Peyer's patch (tissue), 4 donors: Measurements from ENCODE around the gene TUSC2. TPM values are rescaled to one million over a fixed set of nuclear protein-coding genes. Genes with fewer than 3 reads are reported as not detected.
A peak's percentile ranks its signal among the peaks of the same experiment; 100 is the strongest.

Source experiments
- DNase-seq, 3 donors: peaks; one replicate each; pipeline ENCODE4 v3.0.0-alpha.2; 2017 to 2019
- H3K27ac ChIP-seq, 4 donors: fragments of 200-600 bp; sonication (generic); one replicate each; pipeline ENCODE4 v1.5.1; 2016 to 2019
- H3K27me3 ChIP-seq, 2 donors: fragments of 200-600 bp; sonication (generic); one replicate each; pipeline ENCODE4 v1.5.1; 2019
- H3K36me3 ChIP-seq, 3 donors: fragments of 200-600 bp; sonication (generic); one replicate each; pipeline ENCODE4 v1.5.1; 2016 to 2019
- H3K4me1 ChIP-seq, 4 donors: fragments of 200-600 bp; sonication (generic); one replicate each; pipeline ENCODE4 v1.5.1; 2016 to 2019
- H3K4me3 ChIP-seq, 4 donors: fragments of 200-600 bp; sonication (generic); 1 replicate in 3 of 4; 2 replicates in 1 of 4; pipeline ENCODE4 v1.5.1; 2016 to 2019; ENCODE audit warnings: mild to moderate bottlenecking in 1 of 4
- H3K9me3 ChIP-seq, 4 donors: fragments of 200-600 bp; sonication (generic); one replicate each; pipeline ENCODE4 v1.5.1; 2016 to 2019; ENCODE audit warnings: mild to moderate bottlenecking in 1 of 4
- CTCF ChIP-seq, 6 experiments: fragments of 450-650 bp in 4 of 6; fragments of 200-600 bp in 2 of 6; sonication (generic) in 1 of 6; IDR thresholded peaks; one replicate each; pipeline ENCODE4 v1.5.1; 2017 to 2019; ENCODE audit warnings: antibody characterized with exemption in 6 of 6, mild to moderate bottlenecking in 3 of 6, moderate library complexity in 1 of 6
- POLR2A ChIP-seq, 2 donors: fragments of 450-650 bp; IDR thresholded peaks; one replicate each; pipeline ENCODE4 v1.5.1; 2017; ENCODE audit warnings: antibody characterized with exemption in 2 of 2, mild to moderate bottlenecking in 2 of 2, moderate library complexity in 2 of 2
- total RNA-seq, 4 donors: library from RNA; depleted of rRNA; stranded (reverse); fragments of >200 nt; gene quantifications; one replicate each; pipeline ENCODE4 v1.1.0, GENCODE V29; 2016

Gene TUSC2
- total RNA-seq, 4 donors from 2014 or later: 5.8 to 19.8 (median 17.5) TPM

- peak overlapping the region; percentile 36 to 73 (median 54) for H3K4me3 ChIP-seq
- H3K27ac ChIP-seq: peak overlapping the region; percentile 89 to 93 (median 92)
- DNase-seq: no peak
- H3K9me3 ChIP-seq: no peaks in the 10 kb centered on the region
- H3K27me3 ChIP-seq: no peaks in the 10 kb centered on the region
- TF ChIP-seq CTCF (IDR thresholded peaks at IDR 0.05): no peak
- TF ChIP-seq POLR2A (IDR thresholded peaks at IDR 0.05): peak in 1 of 2 donors; percentile 46
- H3K4me1 ChIP-seq: peaks cover 3 to 42% (median 7%) of the 10 kb centered on the region in 4 donors
- peaks cover 0 to 3% (median 0%) of the 10 kb centered on the region in 3 donors for H3K36me3 ChIP-seq
Observed at GRCh38 chr3:50299638-50299928, 28.4 kb downstream of the TUSC2 start.

DNA sequence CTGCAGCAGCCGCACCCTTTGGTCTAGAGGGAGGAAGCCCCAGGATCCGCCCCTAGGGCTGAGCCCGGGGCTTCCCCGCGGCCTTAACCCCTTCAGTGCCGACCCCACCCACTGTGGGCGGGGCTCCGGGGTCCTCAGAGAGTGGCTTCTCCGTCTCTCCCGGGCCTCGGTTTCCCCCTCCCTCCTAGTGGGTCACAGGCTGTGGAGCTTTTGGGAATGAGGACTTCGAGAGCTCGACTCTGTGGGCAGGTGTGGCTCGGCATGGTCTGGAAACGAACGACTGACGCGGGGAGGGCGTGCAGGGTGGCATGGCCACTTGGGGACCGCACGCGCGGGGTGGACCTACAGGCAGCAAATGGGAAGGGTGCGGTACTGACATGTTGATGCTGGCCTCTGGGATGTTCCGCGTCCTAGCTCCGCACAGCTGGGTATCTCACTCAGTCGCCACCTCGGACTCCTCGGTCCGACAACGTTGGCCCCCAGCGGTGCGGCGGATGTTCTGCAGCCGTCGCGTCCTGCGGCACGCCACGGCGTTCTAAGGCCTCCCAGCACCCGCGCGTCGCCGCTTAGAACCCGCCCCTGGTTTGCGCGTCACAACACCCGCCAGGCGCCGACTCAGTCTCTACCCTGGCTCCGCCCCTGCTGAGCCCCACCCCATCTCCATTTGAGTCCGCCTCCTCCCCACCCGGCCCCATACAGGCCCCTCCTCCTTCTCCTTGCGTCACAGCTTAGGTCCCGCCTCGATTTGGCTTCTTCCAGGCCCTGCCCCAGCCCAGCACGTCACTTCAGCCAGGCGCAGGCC lies 29.0 kb downstream of the TUSC2 start, which contains the start of the genes HYAL3 and NAA80:
Gene HYAL3 (minus strand): TSS at position 570 of the 802 bp plus-strand sequence. CDS start 3,803 bp downstream, outside the sequence.
Gene NAA80 (minus strand): TSS at position 570 of the 802 bp plus-strand sequence. CDS start 1,942 bp downstream, outside the sequence.
- TF ChIP-seq POLR2A (IDR thresholded peaks at IDR 0.05) (peak; percentile 91 to 97), CTCF (IDR thresholded peaks at IDR 0.05) (peak in 5 of 6 experiments; percentile 13 to 69 (median 60))
- peak; percentile 99 to 100 (median 100) for DNase-seq
- Histone ChIP-seq H3K4me1 (peaks cover 3 to 42% (median 7%) of the 10 kb centered on the region in 4 donors), H3K36me3 (peaks cover 0 to 3% (median 0%) of the 10 kb centered on the region in 3 donors), H3K9me3 (no peaks in the 10 kb centered on the region), H3K27ac (peak within 1 kb of the TSS; percentile 89 to 93 (median 92)), H3K4me3 (peak within 1 kb of the TSS; percentile 64 to 73 (median 66)), H3K27me3 (no peaks in the 10 kb centered on the region)

GRCh38 chr3:50297896-50298725 lies 29.9 kb downstream of the TUSC2 start:
- H3K27me3 ChIP-seq: no peaks in the 10 kb centered on the region
- no peak for TF ChIP-seq CTCF (IDR thresholded peaks at IDR 0.05)
- H3K9me3 ChIP-seq: no peaks in the 10 kb centered on the region
- peaks cover 0 to 3% (median 0%) of the 10 kb centered on the region in 3 donors for H3K36me3 ChIP-seq
- DNase-seq: peak in 1 of 3 donors; percentile 57
- H3K27ac ChIP-seq: peak overlapping the region; percentile 89 to 93 (median 92)
- peaks cover 3 to 39% (median 7%) of the 10 kb centered on the region in 4 donors for H3K4me1 ChIP-seq
- H3K4me3 ChIP-seq: peak overlapping the region; percentile 64 to 73 (median 66)

DNA sequence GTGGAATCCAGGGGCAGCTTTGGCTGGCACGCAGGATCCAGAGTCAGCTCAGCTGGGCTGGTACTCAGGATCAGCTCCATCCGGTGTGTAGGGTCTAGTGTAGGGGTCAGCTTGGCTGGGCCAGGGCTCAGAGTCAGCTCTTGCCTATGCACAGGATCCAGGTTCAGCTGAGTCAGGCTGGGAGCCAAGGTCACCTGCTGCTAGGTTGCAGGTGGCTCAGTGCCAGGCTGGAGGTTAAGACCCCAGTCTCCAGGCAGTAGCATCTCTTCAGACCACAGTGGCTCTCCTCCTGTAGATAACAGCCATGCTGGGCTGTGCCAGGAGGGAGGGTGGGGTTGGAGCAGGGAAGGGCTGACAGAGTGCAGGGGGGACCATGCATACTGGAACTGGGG lies 30.6 kb downstream of the TUSC2 start:
- Histone ChIP-seq H3K27me3 (no peaks in the 10 kb centered on the region), H3K27ac (no peak overlapping the region), H3K36me3 (peaks cover 0 to 3% (median 0%) of the 10 kb centered on the region in 3 donors), H3K9me3 (no peaks in the 10 kb centered on the region), H3K4me3 (no peak overlapping the region), H3K4me1 (peaks cover 3 to 34% (median 11%) of the 10 kb centered on the region in 4 donors)
- peak in 2 of 3 donors; percentile 53 to 56 for DNase-seq
- TF ChIP-seq POLR2A (IDR thresholded peaks at IDR 0.05) (no peak), CTCF (IDR thresholded peaks at IDR 0.05) (no peak)

DNA sequence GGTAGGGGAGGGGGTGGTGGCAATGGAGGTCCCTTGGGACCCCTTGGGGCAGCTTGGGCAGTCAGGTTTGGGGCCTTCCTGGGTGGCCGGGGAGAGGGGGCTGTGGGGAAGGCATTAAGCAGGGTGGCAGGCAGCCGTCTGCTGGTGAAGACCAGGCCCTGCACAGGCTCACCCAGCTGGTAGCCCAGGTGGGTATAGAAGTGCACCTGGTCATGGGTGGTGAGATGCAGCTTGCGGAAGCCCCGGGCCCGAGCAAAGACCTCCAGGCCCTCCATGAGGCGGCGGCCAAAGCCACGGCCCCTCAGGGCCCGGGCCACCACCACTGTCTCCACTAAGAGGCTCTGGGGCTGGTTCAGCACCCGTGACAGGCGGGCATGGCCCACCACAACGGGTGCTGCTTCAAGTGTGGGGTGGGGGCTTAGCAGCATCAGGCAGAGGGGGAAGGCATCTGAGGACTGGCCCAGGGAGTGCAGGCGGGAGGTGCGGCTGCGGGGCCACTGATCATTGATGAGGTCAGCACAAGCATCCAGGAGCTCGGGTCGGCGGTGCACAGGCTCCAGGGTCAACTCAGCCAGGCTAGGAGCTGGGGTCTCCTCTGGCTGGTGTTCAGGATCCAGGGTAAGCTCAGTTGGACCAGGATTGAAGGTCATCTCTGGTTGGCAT lies 31.2 kb downstream of the TUSC2 start:
- Histone ChIP-seq H3K4me3 (no peak overlapping the region), H3K4me1 (peaks cover 3 to 34% (median 13%) of the 10 kb centered on the region in 4 donors), H3K9me3 (no peaks in the 10 kb centered on the region), H3K36me3 (peaks cover 0 to 3% (median 0%) of the 10 kb centered on the region in 3 donors), H3K27me3 (no peaks in the 10 kb centered on the region), H3K27ac (no peak overlapping the region)
- peak in 1 of 3 donors; percentile 42 for DNase-seq
- TF ChIP-seq POLR2A (IDR thresholded peaks at IDR 0.05) (no peak), CTCF (IDR thresholded peaks at IDR 0.05) (no peak)
